HG03342 (cell line): ENCODE data around the gene LARP4.
"Not testable (repeated sequence)": the region's sequence is repeated elsewhere in the genome, so short reads cannot be mapped to it uniquely, and the experiment has no call there.

Experiments used
- ATAC-seq: cut with Tn5 transposase; IDR thresholded peaks from one replicate; pipeline ENCODE4 v1.9.1; 2021; ENCODE audit warnings: mild to moderate bottlenecking, moderate library complexity; ENCODE audit not compliant: unreplicated experiment

LARP4 gene

DNA sequence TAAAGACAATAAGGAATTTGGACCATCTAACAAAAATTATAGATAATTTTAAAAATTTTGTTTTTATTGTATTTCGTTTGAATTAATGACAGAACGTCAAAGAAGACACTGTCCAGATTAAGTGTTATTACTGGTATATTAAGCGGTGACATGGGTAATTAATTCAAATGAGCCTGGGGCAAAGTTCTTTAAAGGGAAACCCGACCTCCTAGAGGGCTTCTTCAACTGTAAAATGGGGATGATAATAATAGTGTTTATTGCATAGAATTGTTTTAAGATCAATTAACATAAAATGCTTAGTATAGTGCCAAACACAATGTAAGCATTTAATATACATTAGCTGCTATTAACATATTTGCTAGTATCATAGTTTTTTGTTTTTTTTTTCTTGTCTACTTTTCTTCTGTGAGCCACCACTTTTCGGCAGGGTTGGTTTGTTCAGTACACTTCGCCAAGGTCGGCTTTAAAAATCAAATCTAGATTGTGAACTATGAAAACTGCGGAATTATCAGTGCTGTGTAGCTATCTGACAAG, 514 bp upstream of the LARP4 start:
- ATAC-seq = peak; percentile 12

DNA sequence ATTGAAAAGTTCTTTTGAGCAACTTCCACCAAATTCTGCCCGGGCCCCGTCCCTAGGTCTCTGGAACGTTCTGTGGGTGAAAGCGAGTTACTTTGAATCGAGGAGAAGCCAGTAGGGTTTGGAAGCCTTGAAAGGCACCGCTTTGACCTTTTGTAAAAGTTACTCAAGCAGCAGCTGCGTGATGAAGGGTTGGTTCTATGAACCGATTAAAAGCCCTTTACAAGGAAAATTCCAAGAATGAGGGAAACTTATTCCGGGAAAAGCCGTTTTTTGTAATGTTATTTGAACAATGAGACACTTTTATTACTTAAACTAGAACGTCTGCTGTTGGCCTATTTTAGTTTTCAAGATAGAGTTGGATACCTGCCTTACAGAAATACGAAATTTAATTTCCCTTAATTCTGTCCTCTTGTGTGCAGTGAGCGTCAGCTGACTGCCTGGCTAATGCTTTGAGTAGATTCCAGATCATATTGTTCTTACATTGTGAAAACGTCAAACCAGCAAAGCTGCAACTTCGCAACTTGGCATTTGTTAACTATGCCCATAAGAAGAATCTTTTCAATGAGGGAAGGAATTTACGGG, 906 bp downstream of the LARP4 start:
- ATAC-seq = no peak

DNA sequence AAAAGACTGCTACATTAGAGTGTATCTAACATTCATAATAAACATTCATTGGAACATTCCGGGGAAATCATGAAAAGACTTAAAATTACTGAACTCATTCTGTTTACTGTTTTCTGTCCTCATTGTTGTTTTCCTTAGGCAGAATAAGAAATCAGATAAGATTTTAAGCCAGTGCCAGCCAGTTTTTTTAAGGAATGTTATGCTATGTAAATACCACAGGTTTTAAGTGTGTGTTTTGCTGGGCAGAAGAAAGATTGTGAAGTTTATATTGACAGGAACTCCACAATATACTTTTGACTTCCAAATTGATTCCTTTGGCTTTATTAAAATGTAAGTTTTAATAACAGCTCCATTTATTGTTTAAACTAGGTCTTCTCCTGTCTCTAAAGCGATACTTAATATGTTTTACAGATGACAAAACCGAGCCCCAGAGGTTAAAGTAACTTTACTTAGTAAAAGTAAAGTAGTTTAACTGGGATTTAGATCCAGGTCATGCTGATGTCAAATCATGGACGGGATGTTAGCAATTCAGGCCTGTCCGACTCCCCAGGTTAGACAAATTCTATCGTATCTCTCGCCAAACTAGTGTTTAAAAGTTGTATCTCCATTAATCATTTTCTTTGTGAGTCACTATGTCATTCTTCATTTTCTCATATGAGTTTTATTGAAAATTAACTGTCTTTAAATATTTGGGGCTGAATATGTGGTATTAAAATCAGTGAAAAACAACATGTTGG, 1.7 kb downstream of the LARP4 start:
- no peak for ATAC-seq

DNA sequence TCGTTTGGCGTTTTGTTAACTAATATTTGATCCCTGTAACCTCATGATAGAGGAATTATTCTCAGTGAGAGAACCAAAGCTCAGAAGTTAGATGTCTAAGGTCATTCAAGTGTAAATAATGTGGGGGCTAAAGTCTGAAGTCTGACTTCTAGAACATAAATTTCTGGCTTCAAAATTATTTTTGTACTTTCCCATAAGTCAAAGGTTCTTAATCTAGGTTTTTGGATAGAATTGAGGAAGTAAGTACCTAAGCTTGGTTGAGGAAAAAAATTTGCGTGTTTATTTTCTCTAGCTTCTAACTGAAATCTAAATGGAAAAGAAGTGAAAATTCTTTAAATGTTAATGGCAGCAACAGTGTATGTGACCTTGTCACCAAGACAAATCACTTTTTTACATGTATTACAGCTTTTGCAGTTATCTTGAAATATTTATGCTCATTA, 2.3 kb downstream of the LARP4 start:
- no peak for ATAC-seq

DNA sequence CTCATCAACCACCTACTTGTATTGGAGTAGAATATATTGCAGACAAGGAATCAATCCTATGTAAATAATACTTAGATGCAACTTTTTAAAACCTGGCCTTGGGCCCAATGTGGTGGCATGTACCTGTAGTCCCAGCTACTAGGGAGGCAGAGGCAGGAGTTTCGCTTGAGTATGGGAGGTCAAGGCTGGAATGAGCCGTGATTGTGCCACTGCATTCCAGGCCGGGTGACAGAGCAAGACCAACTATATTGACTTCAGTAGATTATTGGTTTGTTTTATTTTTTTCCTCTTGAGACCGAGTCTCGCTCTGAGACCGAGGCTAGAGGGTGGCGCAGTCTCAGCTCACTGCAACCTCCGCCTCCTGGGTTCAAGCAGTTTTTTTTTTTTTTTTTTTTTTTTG, 3.6 kb downstream of the LARP4 start:
- no peak for ATAC-seq

DNA sequence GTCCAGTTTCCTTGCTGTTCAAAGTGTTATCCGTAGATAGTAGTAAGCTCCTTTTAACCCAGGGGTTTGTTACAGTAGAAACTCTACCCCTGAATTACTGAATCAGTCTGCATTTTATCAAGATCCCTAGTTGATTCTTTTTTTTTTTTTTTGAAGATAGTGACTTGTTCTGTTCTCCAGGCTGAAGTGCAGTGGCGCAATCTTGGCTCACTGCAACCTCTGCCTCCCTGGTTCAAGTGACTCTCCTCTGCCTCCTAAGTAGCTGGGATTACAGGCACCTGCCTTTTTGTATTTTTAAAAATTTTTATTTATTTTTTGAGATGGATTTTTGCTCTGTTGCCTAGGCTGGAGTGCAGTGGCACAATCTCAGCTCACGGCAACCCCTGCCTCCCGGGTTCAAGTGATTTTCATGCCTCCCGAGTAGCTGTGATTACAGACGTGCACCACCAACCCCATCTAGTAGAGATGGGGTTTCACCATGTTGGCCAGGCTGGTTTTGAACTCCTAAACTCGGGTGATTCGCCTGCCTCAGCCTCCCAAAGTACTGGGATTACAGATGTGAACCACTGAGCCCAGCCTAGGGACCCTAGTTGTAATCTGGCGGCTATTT, 10.5 kb downstream of the LARP4 start:
- ATAC-seq = no peak

DNA sequence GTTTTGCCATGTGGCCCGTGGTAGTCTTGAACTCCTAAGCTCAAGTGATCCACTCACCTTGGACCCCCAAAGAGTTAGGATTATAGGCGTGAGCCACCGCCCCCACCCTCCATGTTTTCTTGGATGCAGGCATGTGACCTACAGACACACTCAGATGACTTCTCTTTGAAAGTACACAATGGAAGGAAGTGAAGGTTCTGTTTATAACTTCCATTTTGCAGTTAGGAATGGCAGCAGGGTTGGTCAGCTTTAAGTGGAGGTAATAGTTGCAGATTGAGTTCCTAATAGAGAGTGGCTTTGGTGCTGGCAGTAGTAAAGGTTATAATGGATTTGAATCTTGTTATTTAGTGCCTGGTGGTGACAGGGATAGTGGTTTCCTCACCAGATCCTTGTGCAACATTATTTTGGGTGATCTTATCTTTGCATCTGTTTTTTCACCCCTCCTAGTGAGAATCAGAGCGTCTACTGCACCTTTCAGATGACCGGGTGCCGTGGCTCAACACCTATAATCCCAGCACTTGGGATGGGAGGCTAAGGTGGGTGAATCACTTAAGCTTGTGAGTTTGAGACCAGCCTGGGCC, 15.3 kb downstream of the LARP4 start:
- ATAC-seq = no peak

DNA sequence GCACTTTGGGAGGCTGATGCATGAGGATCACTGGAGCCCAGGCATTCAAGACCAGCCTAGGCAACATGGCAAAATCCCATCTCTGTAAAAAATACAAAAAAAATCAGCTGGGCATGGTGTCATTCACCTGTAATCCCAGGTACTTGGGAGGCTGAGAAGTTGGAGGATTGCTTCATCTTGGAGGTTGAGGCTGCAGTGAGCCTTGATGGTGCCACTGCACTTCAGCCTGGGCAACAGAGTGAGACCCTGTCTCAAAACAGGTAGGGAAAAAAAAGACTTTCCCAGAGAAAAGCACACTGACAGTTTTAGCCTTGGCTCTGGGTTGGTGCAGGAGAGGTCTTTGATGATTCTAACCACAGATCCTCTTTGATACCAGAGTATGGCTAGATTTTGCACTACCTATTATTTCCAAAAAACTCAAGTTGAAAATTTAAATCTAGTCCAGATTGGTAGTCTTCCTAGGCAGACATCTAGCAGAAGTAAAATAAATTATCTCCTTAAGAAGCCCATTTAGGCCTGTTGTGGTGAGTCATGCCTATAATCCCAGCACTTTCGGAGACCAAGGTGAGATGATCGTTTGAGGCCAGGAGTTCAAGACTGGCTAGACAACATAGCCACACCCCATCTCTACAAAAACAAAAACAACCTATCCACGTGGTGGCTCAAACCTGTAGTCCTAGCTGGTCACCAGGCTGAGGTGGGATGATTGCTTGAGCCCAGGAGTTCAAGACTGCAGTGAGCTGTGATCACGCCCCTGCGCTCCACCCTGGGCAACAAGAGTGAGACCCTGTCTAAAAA, 18.6 kb downstream of the LARP4 start:
- no peak for ATAC-seq

DNA sequence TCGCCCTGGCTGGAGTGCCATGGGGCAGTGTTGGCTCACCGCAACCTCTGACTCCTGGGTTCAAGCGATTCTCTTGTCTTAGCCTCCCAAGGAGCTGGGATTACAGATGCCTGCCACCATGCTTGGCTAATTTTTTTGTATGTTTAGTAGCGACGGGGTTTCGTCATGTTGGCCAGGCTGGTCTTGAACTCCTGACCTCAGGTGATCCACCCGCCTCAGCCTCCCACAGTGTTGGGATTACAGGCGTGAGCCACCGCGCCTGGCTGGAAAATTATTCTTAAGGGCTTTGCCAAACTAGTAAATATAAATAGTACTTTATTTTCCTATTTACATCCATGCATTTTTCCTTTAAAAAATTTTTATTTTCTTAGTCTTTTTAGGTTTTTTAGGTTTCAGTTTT, 22.2 kb downstream of the LARP4 start:
- not testable (repeated sequence) for ATAC-seq

DNA sequence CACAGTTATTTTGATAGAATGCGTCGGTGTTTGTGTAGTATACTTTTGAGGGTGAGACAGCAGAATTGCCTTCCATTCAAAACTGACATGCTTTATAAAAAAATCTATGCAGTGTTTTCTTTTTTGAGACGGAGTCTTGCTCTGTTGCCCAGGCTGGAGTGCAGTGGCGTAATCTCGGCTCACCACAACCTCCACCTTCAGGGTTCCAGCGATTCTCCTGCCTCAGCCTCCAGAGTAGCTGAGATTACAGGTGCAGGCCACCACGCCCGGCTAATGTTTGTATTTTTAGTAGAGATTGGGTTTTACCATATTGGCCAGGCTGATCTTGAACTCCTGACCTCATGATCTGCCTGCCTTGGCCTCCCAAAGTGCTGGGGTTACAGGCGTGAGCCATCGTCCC, 22.7 kb downstream of the LARP4 start:
- ATAC-seq = not testable (repeated sequence)

DNA sequence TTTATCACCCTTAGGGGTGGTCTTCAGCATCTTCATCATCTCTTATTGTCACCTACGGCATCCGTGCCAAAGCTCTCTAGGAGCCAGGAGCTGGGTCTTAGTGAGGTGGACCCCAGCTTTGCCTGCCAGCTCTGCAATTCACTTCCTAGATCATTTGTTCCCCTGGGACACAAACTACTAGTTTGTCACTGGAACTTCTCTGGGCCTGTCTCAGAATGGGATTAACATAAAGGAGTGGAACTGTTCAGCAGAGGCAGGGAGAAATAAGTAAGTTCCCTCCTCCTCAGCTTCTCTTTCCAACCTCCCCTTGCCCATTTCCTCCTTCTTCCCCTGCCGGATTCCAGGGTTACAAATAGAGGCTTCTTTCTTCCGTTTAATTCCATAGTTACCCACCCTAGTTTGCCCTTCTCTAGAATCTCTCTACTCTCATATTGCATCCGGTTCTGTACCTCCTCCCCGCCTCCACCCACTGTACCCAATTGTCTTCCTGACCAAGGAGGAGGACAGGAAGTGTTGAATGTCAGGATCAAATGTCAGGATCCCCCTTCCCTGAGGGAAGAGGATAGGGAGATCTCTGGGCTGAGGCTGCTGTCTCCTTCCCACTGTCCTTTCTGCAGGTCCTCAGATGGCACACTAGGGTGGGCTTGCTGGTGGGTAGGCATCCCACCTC, 25.0 kb downstream of the LARP4 start:
- no peak for ATAC-seq

DNA sequence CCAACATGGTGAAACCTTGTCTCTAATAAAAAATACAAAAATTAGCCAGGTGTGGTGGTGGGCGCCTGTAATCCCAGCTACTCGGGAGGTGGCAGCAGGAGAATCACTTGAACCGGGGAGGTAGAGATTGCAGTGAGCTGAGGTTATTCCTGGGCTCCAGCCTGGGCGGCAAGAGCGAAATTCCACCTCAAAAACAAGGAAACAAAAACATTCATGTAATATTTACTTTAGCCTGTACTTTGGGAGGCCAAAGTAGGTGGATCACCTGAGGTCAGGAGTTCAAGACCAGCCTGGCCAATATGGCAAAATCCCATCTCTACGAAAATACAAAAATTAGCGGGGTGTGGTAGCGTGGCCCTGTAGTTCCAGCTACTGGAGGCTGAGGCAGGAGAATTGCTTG, 31.0 kb downstream of the LARP4 start:
- not testable (repeated sequence) for ATAC-seq

DNA sequence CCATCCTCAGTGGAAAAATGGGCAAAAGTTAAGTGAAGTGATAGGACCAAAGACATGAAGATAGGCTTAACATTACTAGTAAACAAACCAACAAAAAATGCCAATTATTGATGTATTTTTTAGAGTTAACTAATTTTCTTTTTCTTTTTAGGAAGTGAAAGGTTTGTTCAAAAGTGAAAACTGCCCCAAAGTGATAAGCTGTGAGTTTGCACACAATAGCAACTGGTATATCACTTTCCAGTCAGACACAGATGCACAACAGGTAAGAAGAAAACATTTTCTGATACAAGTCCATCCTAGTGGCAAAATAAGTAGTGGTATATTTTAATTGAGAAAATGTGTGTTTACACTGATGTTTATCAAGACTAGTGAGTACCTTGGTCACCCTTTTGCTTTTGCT, 39.6 kb downstream of the LARP4 start:
- ATAC-seq = no peak

DNA sequence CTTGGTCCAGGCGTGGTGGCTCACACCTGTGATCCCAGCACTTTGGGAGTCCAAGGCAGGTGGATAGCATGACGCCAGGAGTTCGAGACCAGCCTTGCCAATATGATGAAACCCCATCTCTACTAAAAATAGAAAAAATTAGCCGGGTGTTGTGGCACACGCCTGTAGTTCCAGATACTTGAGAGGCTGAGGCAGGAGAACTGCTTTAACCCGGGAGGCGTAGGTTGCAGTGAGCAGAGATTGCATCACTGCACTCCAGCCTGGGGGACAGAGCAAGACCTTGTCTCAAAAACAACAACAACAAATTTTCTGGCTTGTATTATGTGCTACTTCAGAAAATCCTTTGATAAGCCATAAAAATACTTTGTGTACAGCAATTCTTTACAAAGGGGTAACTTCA, 41.1 kb downstream of the LARP4 start:
- no peak for ATAC-seq

DNA sequence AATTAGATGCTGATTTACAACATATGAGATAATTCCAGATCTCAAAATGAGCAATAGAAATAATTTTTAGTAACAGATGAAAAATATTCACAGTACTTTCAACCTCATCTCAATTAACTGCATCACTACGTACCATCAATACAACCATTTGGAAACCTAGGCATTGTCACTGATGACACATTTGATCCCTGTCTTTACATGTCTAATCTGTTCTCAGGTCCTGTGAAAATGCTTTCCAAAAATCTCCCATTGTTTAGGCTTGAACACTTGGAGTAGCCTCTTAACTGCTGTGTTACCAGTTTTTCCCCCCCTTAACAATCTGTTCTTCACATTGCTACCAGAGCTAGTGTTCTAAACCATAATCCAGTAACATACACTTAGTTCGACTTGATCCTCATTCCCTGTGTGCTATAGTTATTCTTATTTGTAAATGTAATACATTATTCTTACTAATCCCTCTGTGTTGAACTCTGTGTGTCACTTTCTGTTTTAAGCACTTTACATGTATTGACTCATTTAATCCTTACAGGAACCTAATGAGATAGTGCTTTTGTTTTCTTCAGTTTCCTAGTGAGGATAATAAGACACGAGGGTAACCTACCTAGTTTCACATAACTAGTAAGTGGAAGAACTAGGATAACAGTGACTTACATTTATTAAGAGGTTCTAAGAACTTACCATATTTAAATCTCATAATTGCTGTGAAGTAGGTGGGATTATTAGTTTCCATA, 41.7 kb downstream of the LARP4 start:
- ATAC-seq = no peak

DNA sequence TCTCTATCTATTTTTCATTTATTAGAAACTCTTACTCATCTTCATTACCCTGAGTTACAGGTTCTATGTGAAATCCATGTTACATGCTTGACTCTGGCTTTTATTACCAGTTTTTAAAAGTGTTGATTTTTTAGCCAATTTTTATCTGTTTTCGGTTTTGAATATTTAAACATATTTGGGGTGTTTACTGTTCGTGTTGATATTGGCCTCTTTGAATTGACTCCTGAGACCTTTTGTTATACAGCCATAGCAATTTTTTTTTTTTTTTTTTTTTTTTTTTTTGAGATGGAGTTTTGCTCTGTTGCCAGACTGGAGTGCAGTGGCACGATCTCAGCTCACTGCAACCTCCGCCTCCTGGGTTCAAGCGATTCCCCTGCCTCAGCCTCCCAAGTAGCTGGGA, 49.0 kb downstream of the LARP4 start:
- ATAC-seq = not testable (repeated sequence)

DNA sequence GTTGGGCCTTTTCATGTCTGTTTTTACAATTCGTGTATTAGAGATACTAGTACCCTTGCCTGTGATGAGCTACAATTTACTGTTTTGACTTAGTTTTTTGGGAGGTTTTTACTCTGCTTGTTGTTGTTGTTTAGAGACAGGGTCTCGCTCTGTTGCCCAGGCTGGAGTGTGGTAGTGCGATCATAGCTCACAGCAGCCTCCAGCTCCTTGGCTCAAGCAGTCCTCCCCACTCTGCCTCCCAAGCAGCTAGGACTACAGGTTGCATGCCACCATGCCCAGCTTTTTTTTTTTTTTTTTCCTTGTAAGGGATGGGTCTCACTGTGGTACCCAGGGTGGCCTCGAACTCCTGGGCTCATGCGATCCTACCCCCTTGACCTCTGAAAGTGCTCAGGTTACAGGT, 52.1 kb downstream of the LARP4 start:
- ATAC-seq = no peak

DNA sequence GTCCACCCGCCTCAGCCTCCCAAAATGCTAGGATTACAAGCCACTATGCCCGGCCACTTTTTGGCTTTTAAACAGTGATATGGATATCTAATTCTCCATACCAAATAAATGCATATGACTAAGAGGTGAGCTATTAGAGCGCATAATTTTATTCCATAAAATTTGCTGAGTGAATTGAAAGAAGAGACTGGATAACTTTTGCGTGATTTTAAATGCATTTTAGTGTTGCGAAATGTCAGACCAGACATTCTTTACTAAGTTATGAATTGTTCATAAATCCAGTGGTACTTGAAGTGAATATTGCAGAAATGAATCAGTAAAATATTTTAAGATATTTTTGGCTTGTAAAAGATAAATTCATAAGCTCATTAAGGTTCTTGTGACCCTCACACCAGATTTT, 53.2 kb downstream of the LARP4 start:
- no peak for ATAC-seq

DNA sequence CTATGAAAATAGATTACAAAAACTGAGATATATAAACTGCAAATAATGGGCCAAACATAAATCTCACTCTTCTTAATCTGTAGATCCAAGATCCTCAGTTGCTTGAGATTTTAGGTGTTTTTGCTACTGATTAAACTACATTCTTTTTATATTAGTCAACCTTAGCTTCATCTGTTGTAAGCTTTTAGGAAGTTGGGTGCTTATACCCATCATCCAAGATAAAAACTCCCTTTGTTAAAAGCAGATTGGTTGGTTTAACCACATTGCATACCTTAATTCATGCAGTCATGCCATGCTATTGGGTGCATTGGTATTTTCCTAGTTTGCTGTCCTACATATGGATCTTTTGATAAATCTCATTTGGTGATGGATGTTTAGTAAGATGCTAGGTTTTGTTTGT, 57.9 kb downstream of the LARP4 start:
- no peak for ATAC-seq

DNA sequence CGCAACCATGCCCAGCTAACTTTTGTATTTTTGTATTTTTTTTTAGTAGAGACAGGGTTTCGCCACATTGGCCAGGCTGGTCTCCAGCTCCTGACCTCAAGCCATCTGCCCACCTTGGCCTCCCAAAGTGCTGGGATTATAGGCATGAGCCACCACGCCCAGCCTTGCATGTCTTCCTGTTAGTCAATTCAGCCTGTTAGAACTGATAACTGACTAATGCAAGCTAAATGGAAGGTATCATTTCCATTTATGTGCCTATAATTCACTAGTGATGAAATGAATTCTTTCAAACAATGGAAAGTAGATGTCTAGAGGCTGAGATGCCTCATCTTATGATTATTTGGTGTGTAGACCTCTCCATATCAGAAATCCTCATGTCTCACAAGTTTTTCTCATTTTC, 66.8 kb downstream of the LARP4 start:
- ATAC-seq = no peak
